NCI-H69 (cell line): Measurements from ENCODE around the gene ARHGAP8.
"Not testable (repeated sequence)": the region's sequence is repeated elsewhere in the genome, so short reads cannot be mapped to it uniquely, and the experiment has no call there.

Experiments
- DNase-seq: peaks from one replicate; lab custom pipeline; 2025; lab: John Stamatoyannopoulos, UW

ARHGAP8 gene

GRCh38 chr22:44887941-44888366 lies 135.6 kb downstream of the ARHGAP8 start:
- DNase-seq = no peak

GRCh38 chr22:44888491-44889254 lies 136.3 kb downstream of the ARHGAP8 start:
- no peak for DNase-seq

- peak; percentile 35 for DNase-seq
Measured at GRCh38 chr22:44889255-44889878, 137.0 kb downstream of the ARHGAP8 start.

DNA sequence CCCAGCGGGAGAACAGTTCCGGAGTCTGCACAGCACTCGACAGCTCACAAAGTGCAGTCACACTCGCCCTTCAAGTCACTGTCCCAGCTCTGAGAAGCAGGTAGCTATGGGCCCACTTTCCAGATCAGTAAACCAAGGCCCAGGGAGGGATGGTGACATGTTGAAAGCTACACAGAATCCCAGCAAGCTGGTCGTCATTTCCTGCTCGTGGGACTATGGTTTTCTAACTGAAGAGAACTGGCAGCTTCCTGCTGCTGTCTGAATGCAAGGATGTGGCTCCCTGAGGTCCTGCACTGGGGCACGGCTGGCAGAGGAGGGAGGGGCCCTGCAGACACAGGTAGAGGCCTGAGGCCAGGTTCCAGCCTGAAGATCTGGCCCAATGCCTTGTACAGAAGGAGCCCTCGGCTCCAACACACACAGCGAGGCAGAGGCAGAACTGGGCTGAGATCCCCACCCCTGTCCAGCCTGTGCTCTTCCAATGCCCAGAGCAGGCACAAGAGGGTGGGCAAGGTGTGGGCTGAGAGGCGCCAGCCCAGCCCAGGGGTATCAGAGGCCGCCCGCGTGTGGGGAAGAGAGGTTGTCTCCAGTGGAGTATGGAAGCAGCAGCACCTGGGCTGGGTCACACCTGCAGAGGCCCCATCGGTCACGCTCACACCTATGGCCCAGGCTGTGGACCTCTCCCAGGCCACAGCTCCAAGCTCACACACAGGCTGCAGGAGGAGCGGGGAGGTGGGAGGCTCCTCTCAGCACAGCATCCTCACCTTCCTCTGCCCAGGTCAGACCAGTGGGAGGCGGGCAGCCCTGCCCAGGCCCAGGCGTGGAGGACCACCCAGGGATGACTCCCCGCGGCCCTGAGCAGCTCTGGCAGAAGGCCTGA lies 138.3 kb downstream of the ARHGAP8 start:
- DNase-seq = no peak

DNA sequence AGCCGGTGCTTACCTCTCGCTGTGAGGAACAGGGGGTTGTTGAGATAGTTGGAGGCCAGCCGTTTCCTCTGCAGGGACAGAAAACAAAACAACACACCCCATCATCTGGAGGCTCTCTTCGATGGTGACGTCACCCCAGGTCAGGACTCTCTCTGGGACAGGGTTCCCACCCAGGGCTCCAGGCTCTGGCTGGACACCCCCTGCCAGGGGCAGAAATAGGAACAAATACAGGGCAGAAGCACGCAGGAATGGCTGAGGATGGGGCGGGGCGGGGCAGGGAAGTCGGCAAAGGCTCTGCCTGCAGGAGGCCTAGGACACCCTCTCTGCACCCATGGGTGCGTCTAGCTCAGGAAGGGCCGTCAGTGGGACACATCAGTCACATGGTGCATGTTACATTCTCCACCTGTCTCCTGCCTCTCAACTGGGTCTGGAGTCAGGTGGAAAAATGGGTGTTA lies 138.9 kb downstream of the ARHGAP8 start:
- DNase-seq = no peak

- no peak for DNase-seq
Measured at GRCh38 chr22:44891791-44892190, 139.4 kb downstream of the ARHGAP8 start.

GRCh38 chr22:44892243-44892642 lies 139.9 kb downstream of the ARHGAP8 start:
- peak; percentile 7 for DNase-seq

GRCh38 chr22:44892803-44893730 lies 140.7 kb downstream of the ARHGAP8 start:
- no peak for DNase-seq

GRCh38 chr22:44893731-44894080 lies 141.3 kb downstream of the ARHGAP8 start:
- DNase-seq = no peak

DNA sequence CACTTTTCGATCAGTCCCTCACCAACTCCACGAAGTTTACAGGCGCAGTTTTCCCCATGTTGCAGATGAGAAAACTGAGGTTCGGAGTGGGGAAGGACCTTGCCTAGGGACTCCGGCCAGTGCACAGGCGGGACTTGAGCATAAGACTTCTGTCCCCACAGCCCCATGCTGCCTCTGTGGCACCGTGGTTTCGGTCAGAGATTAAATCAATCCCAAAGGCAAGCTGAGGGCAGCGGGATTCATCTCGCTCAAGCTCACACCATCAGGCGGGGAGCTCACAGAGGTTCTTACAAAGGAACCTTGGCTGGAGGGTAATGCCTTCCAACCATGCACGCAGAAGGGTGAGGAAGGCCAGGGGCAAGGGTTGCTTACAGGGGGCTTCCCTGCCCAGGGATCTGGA lies 141.9 kb downstream of the ARHGAP8 start:
- no peak for DNase-seq

GRCh38 chr22:44894782-44895181 lies 142.4 kb downstream of the ARHGAP8 start:
- DNase-seq = no peak

DNA sequence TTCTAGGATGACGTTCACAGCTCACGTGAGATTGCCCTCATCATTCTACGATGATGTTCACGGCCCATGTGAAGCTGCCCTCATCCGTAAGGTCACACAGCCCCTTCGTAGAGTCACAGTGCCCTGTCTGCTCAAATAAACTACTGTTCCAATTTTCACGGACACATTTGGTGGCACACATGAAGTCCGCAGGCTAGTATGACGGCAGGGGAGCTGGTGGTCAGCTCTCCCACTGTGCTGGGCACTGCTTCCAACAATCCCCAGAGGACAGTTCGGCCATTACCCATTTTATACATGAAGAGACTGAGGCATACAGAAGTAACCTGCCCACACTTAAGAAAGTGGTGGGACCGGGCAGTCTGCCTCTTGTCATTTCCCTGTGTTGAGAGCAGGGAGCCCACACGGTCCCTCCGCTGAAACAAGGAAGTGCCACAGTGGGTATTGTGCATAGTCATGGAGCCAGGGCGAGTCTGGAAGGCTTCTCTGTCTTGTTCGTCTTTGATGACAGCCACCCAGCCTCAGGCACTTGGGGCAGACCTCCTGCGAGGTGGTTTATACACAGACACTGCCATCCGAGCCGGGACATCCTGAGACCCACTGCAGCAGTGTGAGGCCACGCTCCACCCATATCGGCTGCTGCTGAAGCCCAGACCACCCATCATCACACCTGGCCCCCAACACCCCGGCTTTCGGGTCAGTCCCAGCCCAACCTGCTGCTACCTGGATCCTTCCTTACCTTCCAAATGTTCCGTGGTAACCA lies 143.1 kb downstream of the ARHGAP8 start:
- no peak for DNase-seq

DNA sequence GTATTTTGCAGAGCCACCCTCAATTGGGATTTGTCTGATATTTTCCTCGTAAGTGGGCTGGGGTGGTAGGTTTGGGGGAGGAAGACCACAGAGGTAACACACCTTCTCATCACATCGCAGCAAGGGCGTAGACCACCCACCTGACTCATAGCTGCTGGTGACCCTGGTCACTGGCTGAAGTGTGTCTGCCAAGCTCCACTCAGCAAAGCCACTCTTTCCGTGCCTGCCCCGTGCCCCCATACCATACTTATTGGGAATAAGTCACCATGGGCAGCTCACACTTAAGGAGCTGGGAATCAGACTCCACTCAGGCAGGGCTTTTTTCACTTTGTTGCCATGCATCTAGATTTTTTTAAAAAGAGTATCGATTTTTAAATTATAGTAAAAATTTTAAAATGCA lies 145.9 kb downstream of the ARHGAP8 start:
- no peak for DNase-seq

GRCh38 chr22:44901301-44901700 lies 148.9 kb downstream of the ARHGAP8 start:
- no peak for DNase-seq

- not testable (repeated sequence) for DNase-seq
Measured at GRCh38 chr22:44903164-44903563, 150.8 kb downstream of the ARHGAP8 start.

DNA sequence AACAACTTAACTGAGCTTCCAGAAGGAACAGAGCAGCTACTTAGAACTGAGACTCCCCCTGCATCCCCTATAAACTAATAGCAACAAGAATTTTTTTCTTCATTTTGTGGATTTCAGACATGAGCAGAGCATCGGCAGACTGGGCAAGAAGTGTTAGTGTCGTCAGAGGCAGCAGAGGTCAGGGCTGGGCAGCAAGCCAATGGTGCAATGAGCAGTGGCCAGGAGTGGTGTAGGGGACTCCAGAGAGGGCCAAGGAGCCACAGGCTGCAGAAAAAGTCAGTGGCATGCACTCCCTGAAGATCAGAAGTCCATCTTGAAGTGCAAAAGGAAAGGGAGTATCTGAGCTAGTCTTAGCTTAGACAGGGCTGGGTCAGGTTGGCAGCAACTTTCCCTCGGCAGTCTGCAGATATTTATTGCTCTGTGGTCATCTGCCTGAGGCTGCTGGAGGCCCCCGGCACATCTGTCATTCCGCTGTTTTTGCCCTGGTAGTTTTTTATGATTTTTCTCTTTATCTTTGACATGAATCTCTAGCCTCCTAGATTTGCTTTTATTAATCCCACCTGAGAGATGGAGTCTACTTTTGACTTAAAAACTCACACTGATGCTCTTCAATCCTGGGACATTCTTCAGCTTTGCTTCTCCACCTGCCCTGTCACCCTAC lies 152.2 kb downstream of the ARHGAP8 start:
- DNase-seq = not testable (repeated sequence)

GRCh38 chr22:44906248-44906936 lies 154.0 kb downstream of the ARHGAP8 start:
- DNase-seq = no peak

DNA sequence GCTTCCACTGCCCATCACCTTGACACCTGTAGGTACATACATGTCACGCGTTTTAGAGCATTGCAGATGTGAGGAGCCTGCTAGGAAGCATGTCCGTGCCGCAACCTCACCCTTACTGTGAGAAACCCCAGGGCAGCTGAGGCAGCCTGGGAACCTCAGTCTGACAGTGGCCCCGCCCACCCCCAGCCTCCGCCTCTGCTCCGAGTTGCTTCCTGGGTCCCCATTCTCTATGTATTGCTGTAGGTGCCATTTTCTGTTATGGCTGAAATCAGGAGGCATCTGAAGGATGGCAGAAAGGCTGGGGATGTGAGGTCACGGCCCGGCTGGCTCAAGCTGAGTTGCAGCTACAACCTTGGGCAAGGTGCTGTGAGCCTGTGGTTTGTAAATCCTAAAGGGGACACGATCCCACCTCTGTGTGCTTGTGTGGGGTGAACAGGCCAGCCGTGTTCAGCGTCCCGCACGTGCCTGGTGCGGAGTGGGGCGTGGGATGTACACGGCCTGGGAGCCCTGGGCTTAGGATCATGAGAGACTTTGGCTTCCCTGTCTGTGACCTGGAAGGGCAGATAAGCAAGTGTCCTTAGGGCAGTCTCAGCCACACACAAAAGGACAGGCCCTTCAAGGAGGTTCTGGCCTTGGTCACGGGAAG lies 154.7 kb downstream of the ARHGAP8 start:
- DNase-seq = no peak
